Middle frontal gyrus (tissue), 1 donor: Measurements from ENCODE around the gene NEK7.

ENCODE experiments used
- DNase-seq: peaks from one replicate; pipeline ENCODE4 v3.0.0-alpha.2; 2015; ENCODE audit warnings: low spot score; ENCODE audit errors: extremely low spot score

NEK7 gene

DNA sequence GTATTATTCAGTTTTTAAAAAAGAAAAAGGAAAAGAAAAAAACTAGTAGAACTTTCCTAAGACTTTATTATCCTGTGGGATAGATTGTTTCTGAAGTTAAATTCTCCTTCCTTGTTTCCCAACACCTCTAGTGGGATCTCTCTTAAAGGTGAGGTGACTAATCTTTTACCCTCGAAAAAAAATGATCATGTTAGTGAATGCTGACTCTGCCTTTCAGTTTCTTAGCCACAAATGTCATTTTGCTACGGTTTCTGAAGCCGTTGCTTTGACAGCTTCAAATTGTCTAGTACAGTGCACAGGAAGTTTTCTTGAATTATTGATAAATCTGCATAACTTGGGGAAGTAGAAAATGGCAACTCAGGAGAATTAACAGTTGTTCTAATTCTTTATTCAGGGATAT lies 13.0 kb upstream of the NEK7 start:
- DNase-seq, result no peak

DNA sequence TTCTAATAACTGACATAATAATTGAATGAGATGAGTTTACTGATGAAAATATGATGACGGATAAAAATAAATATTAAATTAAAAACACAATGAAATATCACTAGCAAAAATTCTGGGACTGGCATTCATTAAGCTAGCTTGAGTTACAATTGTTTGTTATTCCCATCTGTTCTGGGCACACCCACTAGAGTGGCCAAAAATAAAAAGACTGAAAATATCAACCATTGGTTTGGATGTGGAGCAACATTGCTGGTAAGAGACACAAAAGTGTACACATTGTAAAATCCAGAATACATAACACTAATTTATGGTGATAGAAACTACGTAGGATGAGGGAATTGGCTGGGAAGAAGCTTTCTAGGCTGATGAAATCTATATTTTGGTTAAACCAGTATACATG lies 9.6 kb upstream of the NEK7 start:
- no peak for DNase-seq

DNA sequence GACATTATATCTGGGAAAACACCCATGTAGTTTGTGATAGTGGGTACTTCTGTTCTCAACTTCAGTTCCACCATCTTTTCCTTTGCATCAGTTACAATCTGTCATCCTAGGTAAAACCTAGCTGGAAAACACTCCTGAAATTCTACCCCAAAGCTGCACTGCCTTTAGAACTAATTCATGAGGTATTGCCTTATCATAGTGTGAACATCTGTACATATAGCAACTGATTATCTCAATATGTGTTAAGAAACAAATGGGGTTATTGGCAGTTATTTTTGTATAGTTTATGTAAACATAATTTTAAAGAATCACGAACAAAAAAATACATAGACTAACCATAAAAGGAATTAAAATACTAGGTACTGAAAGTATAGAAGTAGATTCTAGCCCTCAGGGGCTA lies 6.4 kb upstream of the NEK7 start:
- DNase-seq, result no peak

GRCh38 chr1:198151688-198152087 lies 5.1 kb upstream of the NEK7 start:
- no peak for DNase-seq

DNA sequence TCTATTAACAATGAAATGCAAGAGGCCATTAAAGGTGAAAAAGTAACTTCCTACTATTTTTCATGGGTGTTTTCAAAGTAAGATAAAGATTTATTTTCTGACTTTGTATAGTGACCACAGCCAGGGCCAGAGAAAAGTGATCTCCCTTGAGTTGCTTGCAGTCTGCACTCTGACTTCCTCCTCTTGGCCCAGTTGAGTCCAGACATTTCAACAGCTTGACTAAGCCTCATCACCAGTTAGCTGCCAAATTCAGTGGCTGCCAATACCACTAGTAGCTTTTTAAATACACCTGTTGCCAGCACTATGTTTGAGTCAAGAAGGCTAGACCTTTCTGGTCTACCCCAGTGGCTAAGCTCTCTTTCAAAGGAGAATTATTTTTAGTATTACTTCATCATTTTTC lies 3.7 kb upstream of the NEK7 start:
- DNase-seq, result no peak

- no peak for DNase-seq
Observed at GRCh38 chr1:198153804-198154203, 3.0 kb upstream of the NEK7 start.

DNA sequence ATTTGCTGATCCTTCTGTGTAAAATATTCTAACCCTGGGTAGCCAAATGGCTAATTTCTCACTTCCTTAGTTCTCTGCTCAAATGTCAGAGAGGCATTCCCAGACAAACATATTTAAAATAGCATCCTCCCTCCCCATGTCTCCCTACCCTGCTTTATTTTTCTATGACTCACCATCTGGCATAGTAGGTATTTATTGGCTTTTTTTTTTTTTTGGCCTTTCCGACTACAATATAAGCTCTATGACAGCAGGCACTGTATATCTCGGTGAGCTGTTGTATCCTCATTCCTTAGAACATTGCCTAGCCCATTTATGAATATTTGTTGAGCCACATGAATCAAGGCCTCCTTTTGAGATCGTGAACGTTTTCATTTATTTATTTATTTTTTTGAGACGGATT lies 1.5 kb upstream of the NEK7 start:
- no peak for DNase-seq

DNA sequence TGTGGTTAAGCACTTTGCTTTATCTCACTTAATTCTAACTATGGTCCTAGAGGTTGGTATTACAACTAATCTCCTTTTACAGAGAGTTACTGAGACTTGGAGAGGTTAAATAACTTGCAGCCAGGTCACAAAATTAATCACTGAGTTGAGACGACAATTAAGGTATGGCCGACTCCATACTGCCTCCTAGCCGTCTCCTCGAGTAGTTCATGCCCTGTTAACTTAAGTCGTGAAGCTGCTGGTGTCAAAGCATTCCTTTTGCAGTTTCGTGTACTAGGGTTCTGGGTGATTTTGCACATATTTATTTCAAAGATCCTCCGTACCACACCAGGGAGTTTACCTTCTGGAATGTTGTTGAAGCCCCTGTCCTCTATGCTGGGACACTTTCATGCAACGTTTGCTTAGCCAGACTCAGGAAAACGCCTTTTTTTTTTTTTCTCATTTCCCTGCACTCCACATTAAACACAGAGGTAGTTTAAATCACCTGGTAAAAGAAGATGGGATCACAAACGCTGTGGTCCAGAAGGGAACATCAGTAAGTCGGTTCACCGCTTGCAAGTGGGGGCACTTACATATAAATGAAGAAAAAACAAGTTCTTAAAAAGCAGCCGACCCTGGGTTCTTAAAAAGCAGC lies 570 bp upstream of the NEK7 start:
- DNase-seq, result no peak

DNA sequence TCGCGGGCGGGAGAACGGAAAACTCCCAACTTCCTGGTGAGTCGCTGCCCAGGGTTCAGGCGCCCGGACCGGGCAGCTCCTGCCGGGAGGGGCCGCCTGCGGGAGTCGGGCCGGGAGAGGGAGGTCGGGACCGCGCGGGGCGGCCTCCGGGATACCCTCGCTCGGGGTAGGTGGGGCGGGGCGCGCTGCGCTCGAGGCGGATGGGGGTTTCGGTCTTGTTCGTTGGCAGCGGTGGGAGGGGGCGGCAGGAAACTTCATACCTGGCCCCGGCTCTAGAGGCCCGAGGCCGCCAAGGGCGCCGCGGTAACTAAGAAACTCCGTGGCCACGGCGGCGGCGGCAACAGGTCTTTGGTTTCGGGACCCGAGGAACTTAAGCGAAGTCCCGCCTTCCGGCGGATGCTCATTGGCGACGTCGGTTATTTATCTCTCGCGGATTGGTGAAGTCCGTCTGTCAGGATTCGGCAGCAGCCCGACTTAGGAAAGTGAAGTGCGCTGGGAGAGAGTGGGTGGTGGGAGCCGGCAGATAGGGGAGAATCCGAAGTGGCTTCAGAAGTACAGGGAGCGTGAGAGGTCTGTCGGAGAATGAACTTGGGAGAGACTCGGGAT lies 546 bp downstream of the NEK7 start:
- DNase-seq, result peak; percentile 90

- no peak for DNase-seq
Observed at GRCh38 chr1:198157847-198158725, 1.3 kb downstream of the NEK7 start.

DNA sequence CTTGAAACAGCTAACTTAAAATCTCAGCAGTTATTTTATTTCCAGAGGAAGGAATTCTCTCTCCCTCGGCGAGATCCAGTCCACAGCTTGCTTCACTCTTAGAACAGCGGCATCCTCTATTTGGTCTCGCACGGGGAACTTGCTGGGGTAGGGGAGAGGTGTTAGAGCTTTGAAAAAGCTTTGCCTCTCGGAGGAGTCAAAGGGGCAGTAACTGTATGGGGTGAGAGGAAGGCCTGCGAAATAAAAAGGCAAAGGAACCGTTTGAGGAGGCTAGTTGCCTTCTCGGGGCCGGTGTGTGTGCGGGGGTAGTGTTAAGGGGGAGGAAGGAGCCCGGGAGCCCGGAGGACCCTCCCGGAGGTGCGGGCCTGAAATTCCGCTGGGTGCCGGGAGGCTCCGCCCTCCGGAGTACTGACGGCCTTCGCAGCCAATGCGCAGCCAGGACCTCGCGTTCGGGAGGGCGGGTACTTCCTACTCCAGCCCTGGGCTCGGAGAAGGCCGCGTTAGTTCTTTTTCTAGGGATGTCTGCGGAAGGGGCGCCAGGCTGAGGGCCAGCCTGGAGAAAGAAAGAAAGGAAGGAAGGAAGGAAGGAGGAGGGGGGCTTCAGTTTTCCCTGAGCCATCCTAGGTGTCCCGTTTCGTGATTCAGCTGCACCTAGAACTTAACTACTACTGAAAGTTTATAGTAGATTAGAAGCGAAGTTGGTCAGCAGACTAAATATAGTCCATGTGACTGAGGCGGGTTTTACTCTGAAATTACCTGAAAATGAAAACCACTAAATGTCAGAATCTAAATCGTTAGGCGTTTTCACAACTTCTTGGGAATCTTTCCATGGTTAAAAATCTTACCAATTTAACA lies 2.2 kb downstream of the NEK7 start:
- DNase-seq, result peak; percentile 87

DNA sequence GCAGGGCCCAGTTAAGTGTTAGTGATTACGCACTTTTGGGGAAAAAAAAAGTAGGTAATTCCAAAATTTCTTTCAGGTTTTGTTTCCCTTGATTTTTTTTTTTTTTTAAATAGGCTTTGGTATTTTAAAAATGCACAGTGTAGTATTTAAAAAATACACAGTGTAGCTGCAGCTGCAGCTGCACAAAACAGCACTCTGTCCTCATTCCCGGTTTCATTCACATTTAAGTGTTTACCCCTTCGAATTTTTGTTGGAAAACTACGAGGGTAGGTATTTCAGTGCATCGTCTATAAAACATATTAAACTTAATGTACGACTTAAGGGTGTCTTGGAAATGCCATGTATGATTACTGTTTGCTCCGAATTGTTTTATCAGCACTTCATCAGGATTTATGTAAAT lies 3.4 kb downstream of the NEK7 start:
- no peak for DNase-seq

GRCh38 chr1:198160946-198161614 lies 4.3 kb downstream of the NEK7 start:
- no peak for DNase-seq

GRCh38 chr1:198161718-198162090 lies 4.9 kb downstream of the NEK7 start:
- no peak for DNase-seq

GRCh38 chr1:198162091-198162767 lies 5.4 kb downstream of the NEK7 start:
- no peak for DNase-seq

DNA sequence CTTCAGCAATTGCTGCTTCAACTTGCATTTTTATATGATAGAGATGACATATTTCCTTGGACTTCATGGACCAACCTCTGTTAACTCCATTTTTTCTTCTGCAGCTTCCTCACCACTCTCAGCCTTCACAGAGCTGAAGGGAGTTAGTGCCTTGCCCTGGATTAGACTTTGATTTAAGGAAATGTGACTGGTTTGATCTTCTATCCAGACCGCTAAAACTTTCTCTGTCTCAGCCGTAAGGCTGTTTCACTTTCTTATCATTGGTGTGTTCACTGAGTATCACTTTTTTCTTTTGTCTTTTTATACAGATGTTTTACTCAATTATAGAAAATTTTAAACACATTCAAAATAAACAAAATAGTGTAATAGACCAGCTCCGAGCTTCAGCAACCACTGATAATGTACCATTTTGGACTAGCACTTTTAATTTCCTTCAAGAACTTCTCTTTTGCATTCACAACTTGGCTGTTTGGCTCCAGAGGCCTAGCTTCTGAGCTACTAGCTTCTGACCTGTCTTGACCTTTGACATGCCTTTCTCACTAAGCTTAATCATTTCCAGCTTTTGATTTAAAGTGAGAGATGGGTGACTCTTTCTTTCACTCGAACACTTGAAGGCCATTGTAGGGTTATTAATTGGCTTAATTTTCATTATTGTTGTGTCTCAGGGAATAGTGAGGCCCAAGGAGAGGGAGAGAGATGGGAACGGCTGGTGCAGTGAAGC lies 9.3 kb downstream of the NEK7 start:
- DNase-seq, result no peak

GRCh38 chr1:198166900-198167299 lies 10.1 kb downstream of the NEK7 start:
- DNase-seq, result no peak

DNA sequence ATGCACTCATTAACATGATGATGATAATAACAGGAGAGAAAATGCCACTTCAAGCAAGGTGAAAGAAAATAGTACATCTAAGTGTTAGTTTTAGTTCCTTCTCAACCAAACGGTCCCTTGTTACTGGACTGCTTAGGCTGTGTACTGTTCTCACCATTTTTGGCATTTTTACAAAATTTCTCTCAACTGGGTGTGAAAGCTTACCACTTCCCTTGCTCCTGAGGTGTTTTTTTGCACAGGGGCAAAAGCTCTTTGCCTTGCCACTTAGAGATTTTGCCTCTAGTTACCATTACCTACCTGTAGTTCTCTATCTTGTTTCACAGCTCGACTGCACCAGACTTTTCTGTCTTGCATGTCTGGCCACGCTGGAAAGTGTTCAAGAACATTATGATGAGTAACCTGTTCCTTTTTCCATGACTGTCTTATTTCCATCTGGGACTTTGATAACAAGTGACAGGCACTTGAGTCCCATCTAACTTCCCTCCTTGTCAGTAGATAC lies 10.7 kb downstream of the NEK7 start:
- no peak for DNase-seq

DNA sequence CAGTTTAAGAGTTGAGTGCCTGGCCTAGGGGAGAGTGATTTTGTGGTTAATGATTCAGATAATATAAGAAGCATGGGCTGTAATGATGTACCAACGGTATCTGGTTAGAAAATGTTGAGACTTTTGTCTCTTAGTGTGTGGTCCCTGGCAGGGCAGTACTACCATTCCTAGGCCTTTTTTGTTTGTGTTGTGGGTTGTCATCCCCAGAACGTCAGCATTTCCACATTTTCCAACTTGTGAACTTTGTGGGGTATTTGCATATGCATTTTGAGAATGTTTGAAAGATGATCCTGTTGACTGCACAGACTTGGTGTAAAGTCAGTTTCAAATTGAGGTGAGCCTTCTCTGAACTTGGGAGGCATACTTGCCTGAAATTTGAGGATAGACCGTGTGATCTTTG lies 11.4 kb downstream of the NEK7 start:
- DNase-seq, result no peak

- no peak for DNase-seq
Observed at GRCh38 chr1:198169672-198170071, 12.9 kb downstream of the NEK7 start.
